Endothelial cell of umbilical vein (primary cell): Measurements from ENCODE around the gene PPP1R18. TPM values are rescaled to one million over a fixed set of nuclear protein-coding genes. Genes with fewer than 3 reads are reported as not detected.

Source experiments
- BruUV-seq: library from RNA; stranded (reverse); fragments of 400-500 nt; replicated peaks from 2 replicates; lab custom pipeline; 2021; lab: Mats Ljungman, UMichigan
- CTCF ChIA-PET: fragments of 300-600, 350-600 bp; sonication (Branson Sonifier 250); formaldehyde crosslinking; loops from one replicate; lab custom pipeline; 2021; ENCODE audit warnings: antibody characterized with exemption, inconsistent platforms; lab: Charles Lee
- POLR2A ChIA-PET: fragments of 300-600, 350-600 bp; sonication (Branson Sonifier 250); formaldehyde crosslinking; loops from one replicate; lab custom pipeline; 2021; ENCODE audit warnings: antibody characterized with exemption, inconsistent platforms; lab: Charles Lee
- DNase-seq: peaks from one replicate; pipeline ENCODE4 v3.0.0-alpha.2; 2011; ENCODE audit warnings: low read depth, low spot score
- FAIRE-seq: peaks from 2 replicates; lab custom pipeline; 2011; peaks lifted over from hg19 to GRCh38; lab: Jason Lieb, UNC
- H2AFZ ChIP-seq: 2 replicates; pipeline ENCODE4 v1.6.0; 2012; ENCODE audit warnings: low read depth, low read length, control low read depth, inconsistent platforms
- H3K27ac ChIP-seq: 2 replicates; pipeline ENCODE4 v1.5.1; 2011; ENCODE audit warnings: low read depth, mild to moderate bottlenecking, control low read depth, low read length, moderate library complexity; ENCODE audit not compliant: insufficient read depth
- H3K27me3 ChIP-seq, 2 experiments: 2 replicates each; pipeline versions ENCODE4 v1.6.0 to v1.6.1; 2011; ENCODE audit warnings: low read length in 2 of 2, mixed read lengths in 1 of 2; ENCODE audit not compliant: control insufficient read depth in 2 of 2, insufficient read depth in 2 of 2
- H3K36me3 ChIP-seq, 2 experiments: 2 replicates in 1 of 2; 3 replicates in 1 of 2; pipeline ENCODE4 v1.5.1; 2011; ENCODE audit warnings: low read length in 2 of 2, mild to moderate bottlenecking in 1 of 2, moderate library complexity in 1 of 2; ENCODE audit not compliant: control insufficient read depth in 2 of 2, insufficient read depth in 2 of 2; ENCODE audit errors: extremely low read depth in 1 of 2
- H3K4me1 ChIP-seq: 3 replicates; pipeline ENCODE4 v1.5.1; 2011; ENCODE audit warnings: mild to moderate bottlenecking, low read length; ENCODE audit not compliant: control insufficient read depth, insufficient read depth; ENCODE audit errors: extremely low read depth
- H3K4me2 ChIP-seq: 2 replicates; pipeline ENCODE4 v1.6.1; 2011; ENCODE audit warnings: low read length, control low read depth, mixed read lengths; ENCODE audit not compliant: insufficient read depth
- H3K4me3 ChIP-seq, 3 experiments: fragments of 200-600 bp in 1 of 3; sonication (generic), shearing (Covaris generic) in 1 of 3; replicated peaks in 1 of 3; 2 replicates each; pipeline ENCODE4 v1.5.1; 2011 to 2016; ENCODE audit warnings: control low read depth in 3 of 3, low read length in 3 of 3, mild to moderate bottlenecking in 2 of 3, inconsistent platforms in 1 of 3, low read depth in 1 of 3, moderate library complexity in 1 of 3; ENCODE audit not compliant: insufficient read depth in 1 of 3
- H3K79me2 ChIP-seq: 2 replicates; pipeline ENCODE4 v1.6.0; 2012; ENCODE audit warnings: low read length, inconsistent platforms; ENCODE audit not compliant: control insufficient read depth, insufficient read depth
- H3K9ac ChIP-seq: replicated peaks from 2 replicates; pipeline ENCODE3; 2011; ENCODE audit warnings: low read length, control low read depth; ENCODE audit not compliant: insufficient read depth; ENCODE audit errors: extremely low read depth
- H3K9me1 ChIP-seq: replicated peaks from 3 replicates; pipeline ENCODE4 v1.6.0; 2011; ENCODE audit warnings: mild to moderate bottlenecking, low read length; ENCODE audit not compliant: control insufficient read depth, insufficient read depth; ENCODE audit errors: extremely low read depth
- H3K9me3 ChIP-seq: replicated peaks from 2 replicates; pipeline ENCODE4 v1.5.1; 2012; ENCODE audit warnings: low read length, inconsistent platforms; ENCODE audit not compliant: control insufficient read depth, insufficient read depth
- H4K20me1 ChIP-seq: replicated peaks from 2 replicates; pipeline ENCODE3; 2011; ENCODE audit warnings: mild to moderate bottlenecking, low read length; ENCODE audit not compliant: control insufficient read depth, insufficient read depth; ENCODE audit errors: extremely low read depth
- CTCF ChIP-seq, 2 donors: IDR thresholded peaks; 1 replicate in 1 of 2; 2 replicates in 1 of 2; pipeline ENCODE4 v1.5.1; 2011; ENCODE audit warnings: low read length in 2 of 2, mild to moderate bottlenecking in 2 of 2, moderate library complexity in 2 of 2, control low read depth in 1 of 2, inconsistent platforms in 1 of 2, low read depth in 1 of 2; ENCODE audit not compliant: insufficient read depth in 1 of 2; ENCODE audit errors: extremely low read depth in 1 of 2
- EZH2 ChIP-seq: IDR thresholded peaks from 2 replicates; pipeline ENCODE4 v1.6.1; 2012; ENCODE audit warnings: borderline replicate concordance, low read depth, mild to moderate bottlenecking, moderate library complexity, low read length, inconsistent platforms; ENCODE audit not compliant: severe bottlenecking
- FOS ChIP-seq: IDR thresholded peaks from 2 replicates; pipeline ENCODE4 v1.6.1; 2011; ENCODE audit warnings: mild to moderate bottlenecking, low read length, moderate library complexity, borderline replicate concordance; ENCODE audit not compliant: insufficient read depth
- GATA2 ChIP-seq: IDR thresholded peaks from 2 replicates; pipeline ENCODE4 v1.7.0; 2011; ENCODE audit warnings: low read depth, mild to moderate bottlenecking, moderate library complexity, mixed read lengths, low read length; ENCODE audit not compliant: insufficient read length, insufficient read depth
- JUN ChIP-seq: IDR thresholded peaks from 2 replicates; pipeline ENCODE4 v1.6.1; 2011; ENCODE audit warnings: borderline replicate concordance, low read depth; ENCODE audit not compliant: insufficient read length, insufficient read depth
- MYC ChIP-seq: IDR thresholded peaks from one replicate; pipeline ENCODE4 v1.6.1; 2011; ENCODE audit warnings: mild to moderate bottlenecking, low read depth, low read length
- POLR2A ChIP-seq: IDR thresholded peaks from 2 replicates; pipeline ENCODE4 v1.6.1; 2012; ENCODE audit warnings: low read depth, mild to moderate bottlenecking, control low read depth, low read length
- POLR2AphosphoS5 ChIP-seq: IDR thresholded peaks from 2 replicates; pipeline ENCODE4 v1.6.1; 2012; ENCODE audit warnings: low read depth, mild to moderate bottlenecking, control low read depth, low read length, moderate library complexity; ENCODE audit not compliant: insufficient read depth
- dilution Hi-C: fragments of 300-500 bp; cut with MboI; formaldehyde crosslinking; loops from one replicate; pipeline ENCODE4 v1.15.0; 2019; ENCODE audit warnings: low sequenced_read_pairs; ENCODE audit not compliant: extremely low pct_ligation_motif_present
- intact Hi-C: fragments of 100-400 bp; cut with micrococcal nuclease; formaldehyde crosslinking; loops from one replicate; pipeline ENCODE4 v1.10.0; 2022
- polyA plus RNA-seq, 4 experiments: library from polyadenylated mRNA; depleted of rRNA in 3 of 4; stranded (reverse) in 3 of 4; unstranded in 1 of 4; fragments of >200 nt; gene quantifications; 2 replicates each; pipeline versions ENCODE4 v1.2.1 to v1.2.3, GENCODE V29; 2011 to 2012; ENCODE audit warnings: missing spikeins in 1 of 4
- total RNA-seq: library from RNA; stranded (reverse); gene quantifications from 2 replicates; pipeline ENCODE4 v1.2.3, GENCODE V29; 2021
- TF ChIP-seq, protein P1 (sequence below): IDR thresholded peaks from 2 replicates; pipeline ENCODE4 v1.6.1; 2011; ENCODE audit not compliant: insufficient read depth, insufficient read length

Gene PPP1R18
- total and polyA plus RNA-seq, 2 donors (not counting 3 experiments of a cell fraction or from before 2014, with no cell fraction given), result 136 to 173 TPM

DNA sequence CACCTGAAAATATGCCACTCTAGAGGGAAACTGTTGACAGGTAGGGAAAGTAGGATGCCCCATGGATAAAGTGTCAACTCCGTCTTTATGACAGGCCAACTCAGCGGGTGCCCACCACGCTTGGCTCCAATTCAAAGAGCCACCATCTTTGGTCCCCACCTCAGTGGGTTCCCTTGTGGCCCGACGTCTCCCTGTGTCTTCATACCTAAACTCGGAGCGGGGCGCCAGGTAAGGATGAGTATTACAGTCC lies 30.4 kb upstream of the PPP1R18 start:
- H3K4me2 ChIP-seq, result peak overlapping the region; percentile 92
- intact Hi-C loops, result loop anchor here (1.0 kb wide), 3 partner anchors 30 to 100 kb away; partner anchors contain the start of genes MRPS18B and PPP1R10
- DNase-seq, result no peak
- TSS peak; percentile 57 for BruUV-seq
- H3K9ac ChIP-seq, result peak overlapping the region; percentile 72
- H3K36me3 ChIP-seq, result peaks cover 0 to 12% of the 10 kb centered on the region in 2 experiments
- H3K79me2 ChIP-seq, result peaks cover 30% of the 10 kb centered on the region
- H3K27me3 ChIP-seq, result no peaks in the 10 kb centered on the region
- POLR2A ChIA-PET, result interaction anchor here (0.8 to 2.9 kb wide), 7 partner anchors 13 to 102 kb away, joined by 3 to 18 read pairs (median 6); partner anchors contain the start of gene NRM
- H3K4me3 ChIP-seq, result peak overlapping the region; percentile 7 to 80 (median 72)
- dilution Hi-C loops, result no loop called here
- no peaks in the 10 kb centered on the region for H3K9me3 ChIP-seq
- FAIRE-seq, result no peak
- peaks cover 23% of the 10 kb centered on the region for H3K4me1 ChIP-seq
- H2AFZ ChIP-seq, result peak overlapping the region; percentile 47
- TF ChIP-seq POLR2AphosphoS5 (no peak), CTCF (IDR thresholded peaks at IDR 0.05; ENCODE audit: extremely low read depth in 1 of 2, insufficient read depth in 1 of 2, low read depth in 1 of 2, low read length in 2 of 2) (no peak)
- H4K20me1 ChIP-seq, result no peaks in the 10 kb centered on the region
- CTCF ChIA-PET, result interaction anchor here (0.7 to 1.8 kb wide), 14 partner anchors 10 to 371 kb away, joined by 3 to 29 read pairs (median 6); partner anchors contain the start of gene NRM
- H3K27ac ChIP-seq, result peak overlapping the region; percentile 78
- H3K9me1 ChIP-seq, result no peaks in the 10 kb centered on the region

DNA sequence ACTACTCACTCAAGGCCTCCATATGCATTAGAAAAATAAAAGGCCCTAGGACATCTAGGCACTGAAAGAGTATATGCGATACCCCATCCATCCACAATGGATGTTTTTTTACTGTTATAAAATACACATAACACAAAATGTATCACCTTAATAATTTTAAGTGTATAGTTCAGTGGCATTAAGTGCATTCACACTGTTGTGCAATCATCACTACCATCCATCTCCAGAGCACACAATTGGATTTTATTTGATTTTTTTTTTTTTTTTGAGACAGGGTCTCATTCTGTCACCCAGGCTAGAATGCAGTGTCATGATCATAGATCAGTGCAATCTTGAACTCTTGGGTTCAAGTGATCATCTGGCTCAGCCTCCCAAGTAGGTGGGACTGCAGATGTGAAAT lies 27.8 kb upstream of the PPP1R18 start:
- POLR2A ChIA-PET, result no interaction called here
- peaks cover 3 to 17% of the 10 kb centered on the region in 2 experiments for H3K36me3 ChIP-seq
- DNase-seq (no peak), FAIRE-seq (no peak)
- H3K27ac ChIP-seq, result no peak overlapping the region
- no peak overlapping the region for H3K4me2 ChIP-seq
- H3K4me1 ChIP-seq, result peaks cover 19% of the 10 kb centered on the region
- H4K20me1 ChIP-seq, result no peaks in the 10 kb centered on the region
- H2AFZ ChIP-seq, result no peak overlapping the region
- H3K4me3 ChIP-seq, result no peak overlapping the region
- H3K27me3 ChIP-seq, result no peaks in the 10 kb centered on the region
- no peak for TF ChIP-seq POLR2AphosphoS5
- no peak for TF ChIP-seq JUN
- no peak for TF ChIP-seq POLR2A
- TF ChIP-seq CTCF (IDR thresholded peaks at IDR 0.05; ENCODE audit: extremely low read depth in 1 of 2, insufficient read depth in 1 of 2, low read depth in 1 of 2, low read length in 2 of 2), result no peak
- no peak for TF ChIP-seq GATA2
- no peak for TF ChIP-seq FOS
- TF ChIP-seq, protein P1, sequence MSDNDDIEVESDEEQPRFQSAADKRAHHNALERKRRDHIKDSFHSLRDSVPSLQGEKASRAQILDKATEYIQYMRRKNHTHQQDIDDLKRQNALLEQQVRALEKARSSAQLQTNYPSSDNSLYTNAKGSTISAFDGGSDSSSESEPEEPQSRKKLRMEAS, result no peak
- TF ChIP-seq EZH2, result no peak
- TF ChIP-seq MYC, result no peak
- no peaks in the 10 kb centered on the region for H3K9me1 ChIP-seq
- dilution Hi-C loops (no loop called here), intact Hi-C loops (no loop called here)
- H3K9me3 ChIP-seq, result no peaks in the 10 kb centered on the region
- H3K9ac ChIP-seq, result no peak overlapping the region
- CTCF ChIA-PET, result no interaction called here
- H3K79me2 ChIP-seq, result peaks cover 12% of the 10 kb centered on the region
- BruUV-seq, result no TSS peak
